ENCODE results near the gene UNC119B. TPM values are rescaled to one million over a fixed set of nuclear protein-coding genes. Genes with fewer than 3 reads are reported as not detected.

The UNC119B gene
- total RNA-seq, 2 experiments from 2014 or later, result 22.4 to 23.6 TPM

GRCh38 chr12:120739031-120739762 is 28.9 kb downstream of the UNC119B start:
- H3K36me3 Mint-ChIP-seq (ENCODE audit: low read depth), result no peaks in the 10 kb centered on the region
- H3K9me3 Mint-ChIP-seq, result no peaks in the 10 kb centered on the region
- POLR2A ChIA-PET, result no interaction called here
- no peaks in the 10 kb centered on the region for H3K4me1 Mint-ChIP-seq
- no peak overlapping the region for H3K27ac Mint-ChIP-seq
- CTCF ChIA-PET, result interaction anchor here (0.5 kb wide), 1 partner anchor 340 kb away, joined by 3 read pairs; no protein-coding TSS in a partner anchor
- no peaks in the 10 kb centered on the region for H3K27me3 Mint-ChIP-seq
- no peak for DNase-seq
- H3K4me3 Mint-ChIP-seq, result no peak overlapping the region

GRCh38 chr12:120739821-120740613 is 29.8 kb downstream of the UNC119B start:
- H3K27me3 Mint-ChIP-seq, result no peaks in the 10 kb centered on the region
- no peak for DNase-seq
- no peak overlapping the region for H3K27ac Mint-ChIP-seq
- CTCF ChIA-PET, result no interaction called here
- no peaks in the 10 kb centered on the region for H3K36me3 Mint-ChIP-seq (ENCODE audit: low read depth)
- H3K4me3 Mint-ChIP-seq, result no peak overlapping the region
- H3K4me1 Mint-ChIP-seq, result no peaks in the 10 kb centered on the region
- H3K9me3 Mint-ChIP-seq, result no peaks in the 10 kb centered on the region
- POLR2A ChIA-PET, result no interaction called here

- Mint-ChIP-seq H3K27ac (no peak overlapping the region), H3K36me3 (ENCODE audit: low read depth) (no peaks in the 10 kb centered on the region), H3K4me3 (no peak overlapping the region), H3K27me3 (no peaks in the 10 kb centered on the region), H3K9me3 (no peaks in the 10 kb centered on the region), H3K4me1 (no peaks in the 10 kb centered on the region)
- POLR2A ChIA-PET, result no interaction called here
- DNase-seq, result no peak
- CTCF ChIA-PET, result no interaction called here
Observed at GRCh38 chr12:120740871-120741270, 30.6 kb downstream of the UNC119B start.

GRCh38 chr12:120741476-120742421 is 31.5 kb downstream of the UNC119B start:
- H3K9me3 Mint-ChIP-seq, result no peaks in the 10 kb centered on the region
- no peak for DNase-seq
- H3K4me1 Mint-ChIP-seq, result no peaks in the 10 kb centered on the region
- no peaks in the 10 kb centered on the region for H3K27me3 Mint-ChIP-seq
- H3K36me3 Mint-ChIP-seq (ENCODE audit: low read depth), result no peaks in the 10 kb centered on the region
- POLR2A ChIA-PET, result no interaction called here
- no peak overlapping the region for H3K4me3 Mint-ChIP-seq
- H3K27ac Mint-ChIP-seq, result no peak overlapping the region
- CTCF ChIA-PET, result interaction anchor here (0.5 kb wide), 1 partner anchor 1069 kb away, joined by 3 read pairs; no protein-coding TSS in a partner anchor

- H3K9me3 Mint-ChIP-seq, result no peaks in the 10 kb centered on the region
- no peaks in the 10 kb centered on the region for H3K36me3 Mint-ChIP-seq (ENCODE audit: low read depth)
- no peak overlapping the region for H3K27ac Mint-ChIP-seq
- POLR2A ChIA-PET, result no interaction called here
- CTCF ChIA-PET, result interaction anchor here (0.6 to 0.7 kb wide), 2 partner anchors 35 to 112 kb away, joined by 4 to 5 read pairs; no protein-coding TSS in a partner anchor
- no peak overlapping the region for H3K4me3 Mint-ChIP-seq
- no peaks in the 10 kb centered on the region for H3K4me1 Mint-ChIP-seq
- no peaks in the 10 kb centered on the region for H3K27me3 Mint-ChIP-seq
- no peak for DNase-seq
Observed at GRCh38 chr12:120744922-120745493, 34.8 kb downstream of the UNC119B start.

- CTCF ChIA-PET, result interaction anchor here (1.0 kb wide), 1 partner anchor 223 kb away, joined by 4 read pairs; no protein-coding TSS in a partner anchor
- no peaks in the 10 kb centered on the region for H3K4me1 Mint-ChIP-seq
Observed at GRCh38 chr12:120748242-120748641, 38.0 kb downstream of the UNC119B start.

GRCh38 chr12:120749256-120749655 is 39.0 kb downstream of the UNC119B start:
- Mint-ChIP-seq H3K9me3 (no peaks in the 10 kb centered on the region), H3K4me3 (no peak overlapping the region), H3K4me1 (no peaks in the 10 kb centered on the region), H3K27me3 (peaks cover 3% of the 10 kb centered on the region), H3K36me3 (ENCODE audit: low read depth) (no peaks in the 10 kb centered on the region), H3K27ac (no peak overlapping the region)
- CTCF ChIA-PET, result interaction anchor here (1.4 to 2.9 kb wide), 2 partner anchors 16 to 223 kb away, joined by 4 to 9 read pairs; no protein-coding TSS in a partner anchor
- DNase-seq, result no peak
- POLR2A ChIA-PET, result no interaction called here

More at GRCh38 chr12:120748242-120748641, 38.0 kb downstream of the UNC119B start:
- DNase-seq, result no peak
- Mint-ChIP-seq H3K27me3 (peaks cover 2% of the 10 kb centered on the region), H3K27ac (no peak overlapping the region), H3K36me3 (ENCODE audit: low read depth) (no peaks in the 10 kb centered on the region), H3K9me3 (no peaks in the 10 kb centered on the region), H3K4me3 (no peak overlapping the region)
- POLR2A ChIA-PET, result no interaction called here

GRCh38 chr12:120750806-120751205 is 40.5 kb downstream of the UNC119B start:
- peaks cover 5% of the 10 kb centered on the region for H3K27me3 Mint-ChIP-seq
- H3K27ac Mint-ChIP-seq, result no peak overlapping the region
- no peaks in the 10 kb centered on the region for H3K4me1 Mint-ChIP-seq
- ChIA-PET POLR2A (interaction anchor here (1.2 kb wide), 1 partner anchor 221 kb away, joined by 4 read pairs; no protein-coding TSS in a partner anchor), CTCF (interaction anchor here (0.7 to 2.9 kb wide), 3 partner anchors 221 to 694 kb away, joined by 3 to 9 read pairs (median 4); no protein-coding TSS in a partner anchor)
- peaks cover 7% of the 10 kb centered on the region for H3K36me3 Mint-ChIP-seq (ENCODE audit: low read depth)
- no peak for DNase-seq
- no peak overlapping the region for H3K4me3 Mint-ChIP-seq
- peaks cover 8% of the 10 kb centered on the region for H3K9me3 Mint-ChIP-seq

- Mint-ChIP-seq H3K36me3 (ENCODE audit: low read depth) (peaks cover 7% of the 10 kb centered on the region), H3K4me1 (no peaks in the 10 kb centered on the region), H3K4me3 (no peak overlapping the region), H3K27ac (no peak overlapping the region), H3K27me3 (peaks cover 5% of the 10 kb centered on the region), H3K9me3 (peaks cover 8% of the 10 kb centered on the region)
- POLR2A ChIA-PET, result interaction anchor here (1.2 kb wide), 1 partner anchor 220 kb away, joined by 4 read pairs; no protein-coding TSS in a partner anchor
- DNase-seq, result no peak
- CTCF ChIA-PET, result interaction anchor here (1.4 to 2.9 kb wide), 2 partner anchors 220 to 222 kb away, joined by 3 to 9 read pairs; no protein-coding TSS in a partner anchor
Observed at GRCh38 chr12:120751389-120751788, 41.1 kb downstream of the UNC119B start.

- H3K27ac Mint-ChIP-seq, result no peak overlapping the region
- peaks cover 5% of the 10 kb centered on the region for H3K27me3 Mint-ChIP-seq
- no peaks in the 10 kb centered on the region for H3K4me1 Mint-ChIP-seq
- no peak overlapping the region for H3K4me3 Mint-ChIP-seq
- POLR2A ChIA-PET, result no interaction called here
- CTCF ChIA-PET, result no interaction called here
- peaks cover 7% of the 10 kb centered on the region for H3K36me3 Mint-ChIP-seq (ENCODE audit: low read depth)
- peaks cover 8% of the 10 kb centered on the region for H3K9me3 Mint-ChIP-seq
- DNase-seq, result no peak
Observed at GRCh38 chr12:120754792-120755191, 44.5 kb downstream of the UNC119B start.

- ChIA-PET POLR2A (no interaction called here), CTCF (no interaction called here)
Observed at GRCh38 chr12:120755269-120755668, 45.0 kb downstream of the UNC119B start.

GRCh38 chr12:120757226-120757742 is 47.0 kb downstream of the UNC119B start:
- no peak overlapping the region for H3K27ac Mint-ChIP-seq
- peaks cover 20% of the 10 kb centered on the region for H3K36me3 Mint-ChIP-seq (ENCODE audit: low read depth)
- CTCF ChIA-PET, result interaction anchor here (0.6 kb wide), 1 partner anchor 122 kb away, joined by 3 read pairs; no protein-coding TSS in a partner anchor
- peaks cover 8% of the 10 kb centered on the region for H3K9me3 Mint-ChIP-seq
- POLR2A ChIA-PET, result interaction anchor here (0.8 kb wide), 1 partner anchor 129 kb away, joined by 3 read pairs; no protein-coding TSS in a partner anchor
- no peak overlapping the region for H3K4me3 Mint-ChIP-seq
- no peak for DNase-seq
- peaks cover 18% of the 10 kb centered on the region for H3K4me1 Mint-ChIP-seq
- peaks cover 3% of the 10 kb centered on the region for H3K27me3 Mint-ChIP-seq

More at GRCh38 chr12:120755269-120755668, 45.0 kb downstream of the UNC119B start:
- H3K27ac Mint-ChIP-seq, result no peak overlapping the region
- peaks cover 5% of the 10 kb centered on the region for H3K27me3 Mint-ChIP-seq
- H3K4me1 Mint-ChIP-seq, result peaks cover 2% of the 10 kb centered on the region
- no peak for DNase-seq
- peaks cover 7% of the 10 kb centered on the region for H3K36me3 Mint-ChIP-seq (ENCODE audit: low read depth)
- H3K9me3 Mint-ChIP-seq, result peaks cover 8% of the 10 kb centered on the region
- no peak overlapping the region for H3K4me3 Mint-ChIP-seq
